GM12801 (cell line): ENCODE data around the gene NUP107.

Experiments
- CTCF ChIP-seq: IDR thresholded peaks from one replicate; pipeline ENCODE4 v1.5.1; 2011; ENCODE audit warnings: control low read depth; ENCODE audit not compliant: insufficient read length; ENCODE audit errors: extremely low read depth

The NUP107 gene

GRCh38 chr12:68775121-68775630 is 88.4 kb downstream of the NUP107 start:
- TF ChIP-seq CTCF, result no peak

GRCh38 chr12:68776976-68777610 is 90.3 kb downstream of the NUP107 start:
- TF ChIP-seq CTCF, result no peak

GRCh38 chr12:68779280-68779679 is 92.5 kb downstream of the NUP107 start:
- no peak for TF ChIP-seq CTCF

GRCh38 chr12:68780731-68781130 is 94.0 kb downstream of the NUP107 start:
- TF ChIP-seq CTCF, result no peak

- no peak for TF ChIP-seq CTCF
Measured at GRCh38 chr12:68781728-68782127, 95.0 kb downstream of the NUP107 start.

GRCh38 chr12:68784015-68784414 is 97.2 kb downstream of the NUP107 start:
- TF ChIP-seq CTCF, result no peak

- TF ChIP-seq CTCF, result no peak
Measured at GRCh38 chr12:68785358-68785757, 98.6 kb downstream of the NUP107 start.
